A673 (cell line): ENCODE measurements around the gene ECSCR.

Experiments
- CTCF ChIP-seq: fragments of 300-800, 200-600 bp; sonication (generic); conservative IDR thresholded peaks from 2 replicates; pipeline ENCODE4 v1.5.1; 2017; ENCODE audit warnings: low read depth, mild to moderate bottlenecking, antibody characterized with exemption, low read length, moderate library complexity, mixed read lengths
- EZH2 ChIP-seq: fragments of 200-600 bp; sonication (generic); IDR thresholded peaks from 2 replicates; pipeline ENCODE4 v1.6.1; 2017; ENCODE audit warnings: borderline replicate concordance, low read depth, mild to moderate bottlenecking, mixed read lengths, antibody characterized with exemption, low read length; ENCODE audit not compliant: poor library complexity, severe bottlenecking

GRCh38 chr5:139430015-139430414 is 32.5 kb downstream of the ECSCR start:
- TF ChIP-seq CTCF (no peak), EZH2 (no peak)
